Mesenchymal stem cell (in vitro differentiated cells and primary cell): ENCODE results near the gene RBM4.

Experiments used
- DNase-seq: peaks from one replicate; pipeline ENCODE4 v3.0.0-alpha.2; 2013
- H2AFZ ChIP-seq: one replicate; pipeline ENCODE4 v1.6.1; 2013; ENCODE audit warnings: low read depth, mild to moderate bottlenecking, control low read depth, inconsistent platforms, low read length, moderate library complexity
- H2AK5ac ChIP-seq: 2 replicates; pipeline ENCODE4 v1.6.1; 2013; ENCODE audit warnings: low read length, moderate library complexity, mild to moderate bottlenecking, inconsistent platforms; ENCODE audit not compliant: severe bottlenecking
- H2BK120ac ChIP-seq: one replicate; pipeline ENCODE4 v1.6.1; 2013; ENCODE audit warnings: low read depth, mild to moderate bottlenecking, inconsistent platforms, low read length, moderate library complexity
- H2BK12ac ChIP-seq, 2 experiments: one replicate each; pipeline ENCODE4 v1.6.1; 2013; ENCODE audit warnings: inconsistent platforms in 2 of 2, low read length in 2 of 2, mild to moderate bottlenecking in 2 of 2, moderate library complexity in 2 of 2, control low read depth in 1 of 2
- H2BK15ac ChIP-seq: one replicate; pipeline ENCODE4 v1.6.1; 2013; ENCODE audit warnings: mild to moderate bottlenecking, low read depth, inconsistent platforms; ENCODE audit not compliant: poor library complexity, severe bottlenecking
- H2BK5ac ChIP-seq: 2 replicates; pipeline ENCODE4 v1.6.1; 2013; ENCODE audit warnings: low read depth, mild to moderate bottlenecking, low read length, control low read depth, inconsistent platforms; ENCODE audit not compliant: poor library complexity, severe bottlenecking
- H3K14ac ChIP-seq, 2 experiments: one replicate each; pipeline ENCODE4 v1.6.1; 2013; ENCODE audit warnings: inconsistent platforms in 2 of 2, low read length in 2 of 2, control low read depth in 1 of 2, mild to moderate bottlenecking in 1 of 2, moderate library complexity in 1 of 2
- H3K18ac ChIP-seq, 2 experiments: one replicate each; pipeline ENCODE4 v1.6.1; 2013; ENCODE audit warnings: inconsistent platforms in 2 of 2, low read length in 2 of 2, control low read depth in 1 of 2, low read depth in 1 of 2, mild to moderate bottlenecking in 1 of 2
- H3K23ac ChIP-seq, 2 experiments: one replicate each; pipeline ENCODE4 v1.6.1; 2013; ENCODE audit warnings: inconsistent platforms in 2 of 2, low read length in 2 of 2, mild to moderate bottlenecking in 2 of 2, moderate library complexity in 2 of 2, control low read depth in 1 of 2
- H3K27ac ChIP-seq: 2 replicates; pipeline ENCODE4 v1.5.1; 2013; ENCODE audit warnings: mild to moderate bottlenecking, moderate library complexity, low read length, control low read depth, inconsistent platforms; ENCODE audit not compliant: poor library complexity, severe bottlenecking
- H3K27me3 ChIP-seq, 2 experiments: 2 replicates each; pipeline versions ENCODE4 v1.6.1 to v1.7.0; 2013; ENCODE audit warnings: low read length in 2 of 2, mild to moderate bottlenecking in 2 of 2, moderate library complexity in 2 of 2, control low read depth in 1 of 2, inconsistent platforms in 1 of 2; ENCODE audit not compliant: control insufficient read depth in 1 of 2, insufficient read depth in 1 of 2
- H3K36me3 ChIP-seq, 2 experiments: 2 replicates each; pipeline versions ENCODE4 v1.6.1 to v1.7.0; 2013; ENCODE audit warnings: low read length in 2 of 2, control low read depth in 1 of 2, inconsistent platforms in 1 of 2, low read depth in 1 of 2, mild to moderate bottlenecking in 1 of 2; ENCODE audit not compliant: insufficient read depth in 2 of 2, control insufficient read depth in 1 of 2
- H3K4ac ChIP-seq, 2 experiments: one replicate each; pipeline ENCODE4 v1.6.1; 2013; ENCODE audit warnings: inconsistent platforms in 2 of 2, low read length in 2 of 2, mild to moderate bottlenecking in 2 of 2, moderate library complexity in 2 of 2, control low read depth in 1 of 2, low read depth in 1 of 2
- H3K4me1 ChIP-seq: 2 replicates; pipeline ENCODE4 v1.6.1; 2013; ENCODE audit warnings: low read depth, low read length, control low read depth; ENCODE audit not compliant: control insufficient read depth, insufficient read depth
- H3K4me2 ChIP-seq: 2 replicates; pipeline ENCODE4 v1.6.1; 2013; ENCODE audit warnings: low read length, mild to moderate bottlenecking, inconsistent platforms; ENCODE audit not compliant: poor library complexity, severe bottlenecking
- H3K4me3 ChIP-seq, 2 experiments: 2 replicates each; pipeline versions ENCODE4 v1.5.1 to v1.7.0; 2013; ENCODE audit warnings: low read length in 2 of 2, mild to moderate bottlenecking in 2 of 2, control low read depth in 1 of 2, low read depth in 1 of 2; ENCODE audit not compliant: insufficient read depth in 1 of 2
- H3K79me1 ChIP-seq: replicated peaks from 2 replicates; pipeline ENCODE4 v1.6.1; 2013; ENCODE audit warnings: mild to moderate bottlenecking, control low read depth, low read length, inconsistent platforms; ENCODE audit not compliant: poor library complexity, severe bottlenecking
- H3K9ac ChIP-seq: 2 replicates; pipeline ENCODE4 v1.7.0; 2013; ENCODE audit warnings: mild to moderate bottlenecking, low read length, moderate library complexity
- H3K9me3 ChIP-seq: 2 replicates; pipeline ENCODE4 v1.7.0; 2013; ENCODE audit warnings: mild to moderate bottlenecking, low read length; ENCODE audit not compliant: control insufficient read depth
- H4K8ac ChIP-seq: one replicate; pipeline ENCODE4 v1.6.1; 2013; ENCODE audit warnings: inconsistent platforms, mild to moderate bottlenecking, low read length, moderate library complexity
- H4K91ac ChIP-seq: one replicate; pipeline ENCODE4 v1.6.1; 2013; ENCODE audit warnings: mild to moderate bottlenecking, low read length, inconsistent platforms
- WGBS: methylation state at CpG from one replicate; pipeline ENCODE4 v1.1.7; 2013; ENCODE audit warnings: mixed read lengths; 5-methylcytosine and 5-hydroxymethylcytosine counted together

RBM4 gene

GRCh38 chr11:66595245-66595904 is 43.1 kb upstream of the RBM4 start:
- Histone ChIP-seq H3K18ac (no peak overlapping the region), H3K4me3 (peak overlapping the region in 1 of 2 experiments; percentile 60), H3K23ac (peak overlapping the region in 1 of 2 experiments; percentile 18), H3K36me3 (peaks cover 21 to 23% of the 10 kb centered on the region in 2 experiments), H3K9me3 (no peaks in the 10 kb centered on the region), H3K79me1 (peaks cover 39% of the 10 kb centered on the region), H4K91ac (peak overlapping the region; percentile 63), H3K4ac (no peak overlapping the region), H2BK15ac (no peak overlapping the region), H3K27me3 (no peaks in the 10 kb centered on the region), H2AFZ (no peak overlapping the region), H2BK120ac (no peak overlapping the region), H4K8ac (no peak overlapping the region), H3K9ac (peak overlapping the region; percentile 34), H2BK12ac (no peak overlapping the region), H2BK5ac (no peak overlapping the region), H3K4me2 (no peak overlapping the region), H3K27ac (no peak overlapping the region), H2AK5ac (no peak overlapping the region), H3K4me1 (peaks cover 21% of the 10 kb centered on the region), H3K14ac (peak overlapping the region in 1 of 2 experiments; percentile 41)
- DNase-seq = peak; percentile 84
- WGBS = 70% methylated on average over 5 of the region's 5 CpGs

GRCh38 chr11:66598993-66599392 is 39.5 kb upstream of the RBM4 start:
- DNase-seq = no peak
- Histone ChIP-seq H2AK5ac (no peak overlapping the region), H3K18ac (no peak overlapping the region), H3K9me3 (no peaks in the 10 kb centered on the region), H3K36me3 (peaks cover 27 to 32% of the 10 kb centered on the region in 2 experiments), H2BK5ac (no peak overlapping the region), H3K4ac (no peak overlapping the region), H3K14ac (peak overlapping the region in 1 of 2 experiments; percentile 10), H4K91ac (no peak overlapping the region), H3K27ac (no peak overlapping the region), H3K79me1 (peaks cover 21% of the 10 kb centered on the region), H3K4me2 (no peak overlapping the region), H2BK120ac (no peak overlapping the region), H3K4me1 (peaks cover 19% of the 10 kb centered on the region), H2BK15ac (no peak overlapping the region), H2AFZ (no peak overlapping the region), H3K23ac (no peak overlapping the region), H4K8ac (no peak overlapping the region), H3K9ac (no peak overlapping the region), H3K4me3 (no peak overlapping the region), H2BK12ac (no peak overlapping the region), H3K27me3 (no peaks in the 10 kb centered on the region)
- 99% methylated on average over 6 of the region's 6 CpGs for WGBS

DNA sequence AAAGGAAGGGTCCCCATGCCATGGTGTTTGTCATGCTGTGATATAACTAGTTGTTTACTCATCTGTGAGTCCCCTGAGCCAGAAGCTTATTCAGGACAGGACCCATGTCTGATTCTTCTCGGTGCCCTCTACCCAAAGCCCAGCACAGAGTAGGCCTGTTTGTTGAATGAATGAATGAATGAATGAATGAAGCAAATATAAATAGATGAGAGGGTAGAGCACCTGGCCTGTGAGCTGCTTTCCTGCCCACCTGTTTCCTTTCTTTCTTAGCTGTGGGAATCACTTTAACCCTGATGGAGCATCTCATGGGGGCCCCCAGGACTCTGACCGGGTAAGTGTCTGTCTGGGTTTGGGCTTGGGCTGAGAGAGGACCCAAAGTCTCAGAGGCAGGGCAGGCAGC is 38.3 kb upstream of the RBM4 start:
- no peak overlapping the region for H3K23ac ChIP-seq
- no peak overlapping the region for H2BK15ac ChIP-seq
- no peak overlapping the region for H3K14ac ChIP-seq
- no peak overlapping the region for H3K4me2 ChIP-seq
- H3K4me1 ChIP-seq = peaks cover 17% of the 10 kb centered on the region
- no peak overlapping the region for H4K91ac ChIP-seq
- H3K4ac ChIP-seq = no peak overlapping the region
- peak overlapping the region; percentile 42 for H3K9ac ChIP-seq
- H4K8ac ChIP-seq = no peak overlapping the region
- DNase-seq = no peak
- no peaks in the 10 kb centered on the region for H3K9me3 ChIP-seq
- no peak overlapping the region for H2BK120ac ChIP-seq
- 97% methylated on average over 2 of the region's 2 CpGs for WGBS
- H2BK12ac ChIP-seq = no peak overlapping the region
- H2AK5ac ChIP-seq = no peak overlapping the region
- H3K4me3 ChIP-seq = peak overlapping the region in 1 of 2 experiments; percentile 27
- peaks cover 21% of the 10 kb centered on the region for H3K79me1 ChIP-seq
- no peaks in the 10 kb centered on the region for H3K27me3 ChIP-seq
- no peak overlapping the region for H2BK5ac ChIP-seq
- peaks cover 39 to 42% of the 10 kb centered on the region in 2 experiments for H3K36me3 ChIP-seq
- H2AFZ ChIP-seq = no peak overlapping the region
- H3K27ac ChIP-seq = peak overlapping the region; percentile 43
- no peak overlapping the region for H3K18ac ChIP-seq

- Histone ChIP-seq H3K4ac (no peak overlapping the region), H3K4me3 (peak overlapping the region in 1 of 2 experiments; percentile 27)
These were observed 37.8 kb upstream of the RBM4 start for GRCh38 chr11:66600631-66601233.

More at GRCh38 chr11:66600631-66601233, 37.8 kb upstream of the RBM4 start:
- Histone ChIP-seq H3K4me1 (peaks cover 17% of the 10 kb centered on the region), H3K27ac (peak overlapping the region; percentile 43), H3K27me3 (no peaks in the 10 kb centered on the region), H2BK12ac (no peak overlapping the region), H3K18ac (no peak overlapping the region), H4K91ac (no peak overlapping the region), H4K8ac (no peak overlapping the region), H2BK15ac (no peak overlapping the region), H3K4me2 (no peak overlapping the region), H2BK120ac (no peak overlapping the region), H3K14ac (no peak overlapping the region), H3K23ac (no peak overlapping the region), H3K36me3 (peaks cover 44% of the 10 kb centered on the region in 2 experiments), H3K9ac (peak overlapping the region; percentile 42), H3K9me3 (no peaks in the 10 kb centered on the region), H2AFZ (no peak overlapping the region), H2AK5ac (no peak overlapping the region), H3K79me1 (peaks cover 17% of the 10 kb centered on the region), H2BK5ac (no peak overlapping the region)
- DNase-seq = no peak
- 100% methylated on average over 2 of the region's 4 CpGs for WGBS
